Panc1 (cell line): ENCODE data around the gene NOTUM.

Source experiments
- CTCF ChIP-seq: fragments of 450-650 bp; IDR thresholded peaks from 2 replicates; pipeline ENCODE4 v1.5.1; 2017; ENCODE audit warnings: mild to moderate bottlenecking
- POLR2AphosphoS5 ChIP-seq: IDR thresholded peaks from 2 replicates; pipeline ENCODE4 v1.6.1; 2012; ENCODE audit warnings: mild to moderate bottlenecking, low read depth, low read length, moderate library complexity
- REST ChIP-seq, 2 experiments: IDR thresholded peaks; 2 replicates each; pipeline ENCODE4 v1.6.1; 2011 to 2012; ENCODE audit warnings: low read depth in 2 of 2, control low read depth in 1 of 2, low read length in 1 of 2, mild to moderate bottlenecking in 1 of 2, moderate library complexity in 1 of 2; ENCODE audit not compliant: insufficient read depth in 1 of 2
- SIN3A ChIP-seq: IDR thresholded peaks from 2 replicates; pipeline ENCODE4 v1.6.1; 2012; ENCODE audit warnings: low read depth, mild to moderate bottlenecking, low read length, moderate library complexity, borderline replicate concordance; ENCODE audit not compliant: insufficient read depth
- TCF7L2 ChIP-seq: IDR thresholded peaks from 2 replicates; pipeline ENCODE4 v1.6.1; 2011; ENCODE audit warnings: mild to moderate bottlenecking, low read depth, low read length, inconsistent platforms

- TF ChIP-seq POLR2AphosphoS5: no peak
- TF ChIP-seq CTCF: no peak
- TF ChIP-seq TCF7L2: no peak
- TF ChIP-seq REST (IDR thresholded peaks at IDR 0.05; ENCODE audit: insufficient read depth in 1 of 2, low read depth in 2 of 2, low read length in 1 of 2): no peak
- no peak for TF ChIP-seq SIN3A
Measured at GRCh38 chr17:81954131-81955057, 6.6 kb downstream of the NOTUM start.
